ENCODE results near the gene DNPH1. TPM values are rescaled to one million over a fixed set of nuclear protein-coding genes. Genes with fewer than 3 reads are reported as not detected.

DNPH1 gene
- total and polyA plus RNA-seq, 9 donors, result 13.6 to 120 (median 44.7) TPM

DNA sequence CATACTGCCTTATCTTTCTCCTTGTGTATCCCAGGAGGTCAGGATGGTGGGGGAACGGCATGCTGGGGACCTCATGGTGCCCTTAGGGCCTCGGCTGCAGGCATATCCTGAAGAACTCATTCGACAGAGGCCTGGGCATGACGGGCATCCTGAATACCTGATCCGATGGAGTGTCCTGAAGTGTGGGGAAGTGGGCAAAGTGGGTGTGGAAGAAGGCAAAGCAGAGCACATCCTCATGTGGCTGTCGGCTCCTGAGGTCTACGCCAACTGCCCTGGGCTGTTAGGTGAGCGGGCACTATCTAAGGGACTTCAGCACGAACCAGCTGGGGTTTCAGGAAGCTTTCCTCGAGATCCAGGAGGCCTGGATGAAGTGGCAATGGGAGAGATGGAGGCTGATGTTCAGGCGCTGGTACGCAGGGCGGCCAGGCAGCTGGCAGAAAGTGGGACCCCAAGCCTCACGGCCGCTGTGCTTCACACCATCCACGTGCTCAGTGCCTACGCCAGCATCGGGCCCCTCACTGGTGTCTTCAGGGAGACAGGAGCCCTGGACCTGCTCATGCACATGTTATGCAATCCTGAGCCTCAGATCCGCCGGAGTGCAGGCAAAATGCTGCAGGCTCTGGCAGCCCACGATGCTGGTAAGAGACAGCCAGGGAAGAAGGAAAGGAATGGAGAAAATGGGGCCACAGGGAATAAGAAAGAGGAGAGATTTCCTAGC lies 44.9 kb downstream of the DNPH1 start:
- no peak for TF ChIP-seq POLR2A (IDR thresholded peaks at IDR 0.05)
- TF ChIP-seq EP300 (IDR thresholded peaks at IDR 0.05), result no peak
- TF ChIP-seq CTCF (IDR thresholded peaks at IDR 0.05), result no peak
- no peak for DNase-seq
- WGBS, 3 donors, result 85 to 91% (median 87%) methylated on average over 21 of the region's 21 CpGs
- H3K9me3 ChIP-seq, result no peaks in the 10 kb centered on the region
- no peak overlapping the region for H3K4me3 ChIP-seq
- H3K4me1 ChIP-seq (ENCODE audit: insufficient read depth), result peaks cover 2% of the 10 kb centered on the region
- intact Hi-C loops (cut with DNase I), result no loop called here
- no peak overlapping the region for H3K27ac ChIP-seq
- H3K36me3 ChIP-seq, result no peaks in the 10 kb centered on the region
- H3K27me3 ChIP-seq, result no peaks in the 10 kb centered on the region

DNA sequence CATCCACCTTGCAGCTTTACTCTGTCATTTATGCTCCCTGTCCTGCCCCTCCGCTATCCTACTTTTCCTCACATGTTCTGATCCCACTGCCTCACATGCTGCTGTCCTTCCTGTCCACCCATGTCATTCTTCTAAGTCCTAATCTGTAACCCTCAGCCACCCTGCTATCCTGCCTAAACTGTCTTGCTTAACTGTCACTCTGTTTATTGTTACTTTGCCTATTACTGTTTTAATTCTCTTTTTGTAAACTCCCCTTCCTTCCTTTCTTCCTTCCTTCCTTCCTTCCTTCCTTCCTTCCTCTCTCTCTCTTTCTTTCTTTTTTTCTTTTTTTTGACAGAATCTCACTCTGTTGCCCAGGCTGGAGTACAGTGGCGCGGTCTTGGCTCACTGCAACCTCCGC lies 45.8 kb downstream of the DNPH1 start:
- H3K4me3 ChIP-seq, result no peak overlapping the region
- H3K9me3 ChIP-seq, result no peaks in the 10 kb centered on the region
- WGBS, 3 donors, result 94 to 98% (median 95%) methylated on average over 4 of the region's 4 CpGs
- H3K36me3 ChIP-seq, result no peaks in the 10 kb centered on the region
- intact Hi-C loops (cut with DNase I), result no loop called here
- TF ChIP-seq POLR2A (IDR thresholded peaks at IDR 0.05) (no peak), EP300 (IDR thresholded peaks at IDR 0.05) (no peak), CTCF (IDR thresholded peaks at IDR 0.05) (no peak)
- peaks cover 2% of the 10 kb centered on the region for H3K4me1 ChIP-seq (ENCODE audit: insufficient read depth)
- DNase-seq, result no peak
- H3K27ac ChIP-seq, result no peak overlapping the region
- no peaks in the 10 kb centered on the region for H3K27me3 ChIP-seq

DNA sequence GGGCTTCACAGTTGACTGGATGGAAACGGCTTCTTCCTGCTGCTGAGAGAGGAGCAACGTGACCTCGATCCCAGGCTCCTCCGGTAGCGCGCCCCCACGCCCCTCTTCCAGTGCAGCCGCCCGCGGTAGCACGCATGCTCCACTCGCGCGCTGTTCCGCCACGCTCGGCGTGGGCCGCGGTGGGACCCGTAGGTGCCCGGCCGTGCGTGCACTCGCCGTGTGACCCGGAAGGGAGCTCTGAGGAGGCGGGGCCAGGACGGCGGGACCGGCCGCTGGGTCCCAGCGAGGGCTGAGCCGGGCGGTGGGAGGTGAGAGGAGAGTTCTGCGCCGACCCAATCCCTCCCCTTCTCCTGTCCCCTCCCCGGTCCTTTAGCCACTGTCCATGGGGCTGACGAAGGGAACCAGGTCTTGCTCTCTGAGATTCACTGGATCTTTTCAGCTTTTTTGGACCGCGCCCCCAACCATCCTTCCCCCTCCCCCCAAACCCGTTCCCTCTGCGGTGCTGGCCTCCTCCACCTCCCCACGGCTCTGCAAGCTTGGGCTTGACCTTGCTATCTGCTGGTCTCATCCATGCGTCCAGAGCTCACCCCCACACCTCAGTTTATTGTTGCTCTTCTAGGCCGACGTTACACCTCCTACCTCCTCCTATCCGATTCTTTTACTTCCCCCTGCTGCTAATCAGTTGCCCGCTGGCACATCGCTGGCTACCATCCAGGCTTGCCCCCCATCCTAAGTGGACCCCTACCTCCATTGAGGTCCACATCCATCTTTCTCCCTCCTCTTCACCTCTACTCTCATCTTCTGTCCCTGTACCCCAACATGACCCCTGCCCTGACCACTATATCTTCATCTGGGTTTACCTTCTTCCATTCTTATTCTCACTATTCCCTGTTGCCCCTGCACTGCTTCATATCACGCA lies 47.1 kb downstream of the DNPH1 start, which contains the start of gene CUL9:
Gene CUL9, plus strand, starts transcription at position 255 of the 919 bp plus-strand sequence. CDS start 2,115 bp downstream, outside the sequence.
- H3K4me1 ChIP-seq (ENCODE audit: insufficient read depth), result peaks cover 2% of the 10 kb centered on the region
- no peaks in the 10 kb centered on the region for H3K36me3 ChIP-seq
- peak within 1 kb of the TSS; percentile 87 for H3K4me3 ChIP-seq
- H3K27me3 ChIP-seq, result no peaks in the 10 kb centered on the region
- DNase-seq, result peak; percentile 82 to 91 (median 86)
- no peak for TF ChIP-seq CTCF (IDR thresholded peaks at IDR 0.05)
- TF ChIP-seq POLR2A (IDR thresholded peaks at IDR 0.05), result peak; percentile 33
- WGBS, 3 donors, result 1% methylated on average over 51 of the region's 51 CpGs
- H3K9me3 ChIP-seq, result no peaks in the 10 kb centered on the region
- peak within 1 kb of the TSS in 1 of 2 donors; percentile 29 for H3K27ac ChIP-seq
- intact Hi-C loops (cut with DNase I), result no loop called here

GRCh38 chr6:43181621-43181941 lies 47.7 kb downstream of the DNPH1 start:
- H3K36me3 ChIP-seq, result no peaks in the 10 kb centered on the region
- 41 to 51% (median 42%) methylated on average over 9 of the region's 9 CpGs for WGBS, 3 donors

More at GRCh38 chr6:43181621-43181941, 47.7 kb downstream of the DNPH1 start:
- Histone ChIP-seq H3K27me3 (no peaks in the 10 kb centered on the region), H3K4me3 (peak overlapping the region; percentile 87), H3K9me3 (no peaks in the 10 kb centered on the region), H3K27ac (peak overlapping the region in 1 of 2 donors; percentile 29), H3K4me1 (ENCODE audit: insufficient read depth) (peaks cover 2% of the 10 kb centered on the region)
- TF ChIP-seq EP300 (IDR thresholded peaks at IDR 0.05) (no peak), CTCF (IDR thresholded peaks at IDR 0.05) (no peak), POLR2A (IDR thresholded peaks at IDR 0.05) (no peak)
- intact Hi-C loops (cut with DNase I), result no loop called here
- DNase-seq, result no peak

Measured in ovary (tissue), 9 donors.